8988T (cell line): ENCODE data around the gene PPM1H.

ENCODE experiments used
- DNase-seq: peaks from one replicate; pipeline ENCODE4 v3.0.0; 2011

The PPM1H gene

GRCh38 chr12:62865937-62866336, 69.0 kb downstream of the PPM1H start:
- no peak for DNase-seq

- no peak for DNase-seq
Measured at GRCh38 chr12:62865065-62865464, 69.9 kb downstream of the PPM1H start.

- DNase-seq, result no peak
Measured at GRCh38 chr12:62862259-62862881, 72.6 kb downstream of the PPM1H start.

GRCh38 chr12:62861586-62861985, 73.4 kb downstream of the PPM1H start:
- DNase-seq, result no peak

GRCh38 chr12:62860501-62861411, 74.2 kb downstream of the PPM1H start:
- DNase-seq, result no peak

GRCh38 chr12:62860020-62860419, 74.9 kb downstream of the PPM1H start:
- DNase-seq, result no peak

- no peak for DNase-seq
Measured at GRCh38 chr12:62859321-62859737, 75.6 kb downstream of the PPM1H start.

- DNase-seq, result no peak
Measured at GRCh38 chr12:62856454-62856853, 78.5 kb downstream of the PPM1H start.

GRCh38 chr12:62854024-62854423, 80.9 kb downstream of the PPM1H start:
- DNase-seq, result no peak

- DNase-seq, result no peak
Measured at GRCh38 chr12:62849398-62849797, 85.6 kb downstream of the PPM1H start.

GRCh38 chr12:62848418-62848817, 86.5 kb downstream of the PPM1H start:
- no peak for DNase-seq

- DNase-seq, result no peak
Measured at GRCh38 chr12:62847709-62848108, 87.2 kb downstream of the PPM1H start.

GRCh38 chr12:62846491-62846890, 88.5 kb downstream of the PPM1H start:
- DNase-seq, result no peak

GRCh38 chr12:62844915-62845314, 90.0 kb downstream of the PPM1H start:
- DNase-seq, result no peak

GRCh38 chr12:62843716-62844115, 91.2 kb downstream of the PPM1H start:
- DNase-seq, result no peak

- DNase-seq, result no peak
Measured at GRCh38 chr12:62841846-62842245, 93.1 kb downstream of the PPM1H start.

GRCh38 chr12:62840806-62841205, 94.1 kb downstream of the PPM1H start:
- DNase-seq, result no peak

- no peak for DNase-seq
Measured at GRCh38 chr12:62839869-62840660, 94.9 kb downstream of the PPM1H start.

GRCh38 chr12:62834971-62835547, 99.9 kb downstream of the PPM1H start:
- DNase-seq, result no peak

- DNase-seq, result no peak
Measured at GRCh38 chr12:62834406-62834805, 100.5 kb downstream of the PPM1H start.

GRCh38 chr12:62833634-62834033, 101.3 kb downstream of the PPM1H start:
- DNase-seq, result no peak

- DNase-seq, result no peak
Measured at GRCh38 chr12:62832558-62832957, 102.4 kb downstream of the PPM1H start.

- no peak for DNase-seq
Measured at GRCh38 chr12:62832027-62832426, 102.9 kb downstream of the PPM1H start.
